DND-41 (cell line): ENCODE measurements around the gene PPP1R17.

Experiments
- ATAC-seq: fragments of 200-7000 bp; cut with Tn5 transposase; 3 replicates; pipeline ENCODE4 v1.9.1; 2021; ENCODE audit warnings: low read depth; ENCODE audit not compliant: insufficient read depth
- DNase-seq: peaks from one replicate; pipeline ENCODE4 v3.0.0-alpha.2; 2020
- H2AFZ ChIP-seq: 2 replicates; pipeline ENCODE4 v1.6.0; 2012; ENCODE audit warnings: low read depth, low read length
- H3K27ac ChIP-seq: 2 replicates; pipeline ENCODE4 v1.5.1; 2012; ENCODE audit warnings: low read length, inconsistent platforms
- H3K27me3 ChIP-seq: fragments of 200-600 bp; sonication (generic); 2 replicates; pipeline ENCODE4 v1.6.0; 2012; ENCODE audit warnings: low read length, mild to moderate bottlenecking, inconsistent platforms; ENCODE audit not compliant: insufficient read depth, poor library complexity
- H3K36me3 ChIP-seq: 2 replicates; pipeline ENCODE4 v1.5.1; 2012; ENCODE audit warnings: low read length, inconsistent platforms; ENCODE audit not compliant: insufficient read depth
- H3K4me1 ChIP-seq: 2 replicates; pipeline ENCODE4 v1.5.1; 2012; ENCODE audit warnings: mild to moderate bottlenecking, low read length; ENCODE audit not compliant: insufficient read depth
- H3K4me2 ChIP-seq: 2 replicates; pipeline ENCODE4 v1.6.0; 2012; ENCODE audit warnings: mild to moderate bottlenecking, moderate library complexity, low read length, inconsistent platforms; ENCODE audit not compliant: insufficient read depth
- H3K4me3 ChIP-seq, 2 experiments: fragments of 200-600 bp in 1 of 2; shearing (Covaris generic) in 1 of 2; 2 replicates each; pipeline ENCODE4 v1.5.1; 2012 to 2016; ENCODE audit warnings: inconsistent platforms in 2 of 2, low read length in 2 of 2, mild to moderate bottlenecking in 2 of 2, low read depth in 1 of 2, moderate library complexity in 1 of 2
- H3K79me2 ChIP-seq: 2 replicates; pipeline ENCODE4 v1.6.0; 2012; ENCODE audit warnings: low read length, inconsistent platforms; ENCODE audit not compliant: insufficient read depth
- H3K9ac ChIP-seq: 2 replicates; pipeline ENCODE4 v1.6.0; 2012; ENCODE audit warnings: low read depth, mild to moderate bottlenecking, inconsistent platforms, low read length, moderate library complexity
- H3K9me3 ChIP-seq: 2 replicates; pipeline ENCODE4 v1.5.1; 2012; ENCODE audit warnings: low read length, moderate library complexity, mild to moderate bottlenecking, inconsistent platforms; ENCODE audit not compliant: insufficient read depth, severe bottlenecking
- H4K20me1 ChIP-seq: 2 replicates; pipeline ENCODE4 v1.6.0; 2012; ENCODE audit warnings: low read length; ENCODE audit not compliant: insufficient read depth
- EZH2 ChIP-seq: IDR thresholded peaks from 3 replicates; pipeline ENCODE4 v1.6.1; 2012; ENCODE audit warnings: borderline replicate concordance, low read depth, mild to moderate bottlenecking, moderate library complexity, low read length, inconsistent platforms; ENCODE audit not compliant: severe bottlenecking
- TF ChIP-seq, protein P1 (sequence below): IDR thresholded peaks from 2 replicates; pipeline ENCODE4 v1.5.1; 2012; ENCODE audit warnings: borderline replicate concordance, low read length, moderate library complexity, mild to moderate bottlenecking; ENCODE audit not compliant: poor library complexity, severe bottlenecking; ENCODE audit errors: extremely low read depth

Gene PPP1R17

DNA sequence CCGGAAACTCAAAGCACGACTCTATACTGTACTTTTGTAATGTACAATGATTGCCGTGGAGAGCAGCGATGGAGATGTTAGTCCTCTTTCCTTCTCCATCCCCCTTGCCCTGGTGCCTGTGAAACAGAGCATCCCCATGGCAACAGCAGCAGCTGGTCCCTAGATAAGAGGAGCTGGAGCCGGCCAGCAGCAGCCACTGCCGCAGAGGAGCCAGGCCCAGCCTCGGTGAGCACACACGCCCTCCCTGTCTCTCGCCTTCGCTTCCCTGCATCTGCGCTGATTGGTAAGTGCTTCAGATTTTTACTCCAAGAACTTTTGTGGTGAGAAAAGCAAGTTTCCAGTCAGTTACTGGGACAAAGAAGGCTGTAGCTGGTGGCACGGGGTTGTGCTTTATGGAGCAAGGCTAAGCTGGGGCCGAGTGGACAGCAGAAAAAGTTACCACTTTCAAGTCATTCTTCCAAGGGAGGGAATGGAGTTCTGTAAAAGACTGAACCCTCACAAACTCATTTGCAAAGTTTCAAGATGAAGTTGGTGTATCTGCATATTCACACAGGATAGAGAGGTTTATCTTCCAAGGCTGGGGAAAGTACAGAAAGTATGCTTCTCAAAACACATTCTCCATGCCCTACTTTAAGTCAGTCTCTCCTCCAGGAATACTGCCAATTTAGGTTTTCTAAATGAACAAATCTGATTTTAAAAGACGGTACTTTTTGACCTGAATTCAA is at the start of gene PPP1R17:
Gene PPP1R17 (plus strand): TSS at position 192 of the 725 bp plus-strand sequence. CDS start 5,227 bp downstream, outside the sequence.
- Histone ChIP-seq H3K9ac (no peak within 1 kb of the TSS), H3K4me3 (no peak within 1 kb of the TSS), H3K27ac (no peak within 1 kb of the TSS), H3K9me3 (no peaks in the 10 kb centered on the region), H4K20me1 (no peaks in the 10 kb centered on the region), H2AFZ (no peak within 1 kb of the TSS), H3K4me2 (no peak within 1 kb of the TSS), H3K27me3 (peaks cover 2% of the 10 kb centered on the region), H3K79me2 (no peaks in the 10 kb centered on the region), H3K36me3 (no peaks in the 10 kb centered on the region), H3K4me1 (no peaks in the 10 kb centered on the region)
- TF ChIP-seq, protein P1, sequence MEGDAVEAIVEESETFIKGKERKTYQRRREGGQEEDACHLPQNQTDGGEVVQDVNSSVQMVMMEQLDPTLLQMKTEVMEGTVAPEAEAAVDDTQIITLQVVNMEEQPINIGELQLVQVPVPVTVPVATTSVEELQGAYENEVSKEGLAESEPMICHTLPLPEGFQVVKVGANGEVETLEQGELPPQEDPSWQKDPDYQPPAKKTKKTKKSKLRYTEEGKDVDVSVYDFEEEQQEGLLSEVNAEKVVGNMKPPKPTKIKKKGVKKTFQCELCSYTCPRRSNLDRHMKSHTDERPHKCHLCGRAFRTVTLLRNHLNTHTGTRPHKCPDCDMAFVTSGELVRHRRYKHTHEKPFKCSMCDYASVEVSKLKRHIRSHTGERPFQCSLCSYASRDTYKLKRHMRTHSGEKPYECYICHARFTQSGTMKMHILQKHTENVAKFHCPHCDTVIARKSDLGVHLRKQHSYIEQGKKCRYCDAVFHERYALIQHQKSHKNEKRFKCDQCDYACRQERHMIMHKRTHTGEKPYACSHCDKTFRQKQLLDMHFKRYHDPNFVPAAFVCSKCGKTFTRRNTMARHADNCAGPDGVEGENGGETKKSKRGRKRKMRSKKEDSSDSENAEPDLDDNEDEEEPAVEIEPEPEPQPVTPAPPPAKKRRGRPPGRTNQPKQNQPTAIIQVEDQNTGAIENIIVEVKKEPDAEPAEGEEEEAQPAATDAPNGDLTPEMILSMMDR: no peak
- no peak for TF ChIP-seq EZH2
- no peak for ATAC-seq
- no peak for DNase-seq

DNA sequence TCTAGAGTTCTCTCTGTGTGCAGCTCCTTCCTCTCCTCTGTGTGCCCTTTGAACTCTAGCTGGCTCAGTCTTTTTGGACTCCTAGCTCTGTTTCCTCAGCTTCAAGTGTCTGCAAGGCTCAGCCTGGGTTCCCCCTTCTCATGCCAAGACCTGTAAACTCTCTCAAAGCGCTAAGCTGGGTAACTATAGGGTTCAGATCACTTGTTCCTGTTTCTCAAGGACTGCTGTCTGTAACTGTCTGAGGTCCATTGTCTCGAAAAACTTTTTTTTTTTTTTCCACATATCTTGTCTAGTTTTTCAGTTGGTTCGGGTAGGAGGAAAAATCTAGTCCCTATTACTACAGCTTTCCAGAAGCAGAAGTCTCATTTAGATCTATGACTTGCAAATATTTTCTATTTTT is 46.6 kb upstream of the PPP1R17 start:
- Histone ChIP-seq H3K9ac (no peak overlapping the region), H3K4me1 (no peaks in the 10 kb centered on the region), H4K20me1 (no peaks in the 10 kb centered on the region), H3K4me2 (no peak overlapping the region), H3K9me3 (no peaks in the 10 kb centered on the region), H3K27me3 (no peaks in the 10 kb centered on the region), H3K36me3 (no peaks in the 10 kb centered on the region), H2AFZ (no peak overlapping the region), H3K79me2 (no peaks in the 10 kb centered on the region), H3K4me3 (no peak overlapping the region), H3K27ac (no peak overlapping the region)
- DNase-seq (no peak), ATAC-seq (no peak)
- TF ChIP-seq EZH2: no peak
- TF ChIP-seq, protein P1: no peak

DNA sequence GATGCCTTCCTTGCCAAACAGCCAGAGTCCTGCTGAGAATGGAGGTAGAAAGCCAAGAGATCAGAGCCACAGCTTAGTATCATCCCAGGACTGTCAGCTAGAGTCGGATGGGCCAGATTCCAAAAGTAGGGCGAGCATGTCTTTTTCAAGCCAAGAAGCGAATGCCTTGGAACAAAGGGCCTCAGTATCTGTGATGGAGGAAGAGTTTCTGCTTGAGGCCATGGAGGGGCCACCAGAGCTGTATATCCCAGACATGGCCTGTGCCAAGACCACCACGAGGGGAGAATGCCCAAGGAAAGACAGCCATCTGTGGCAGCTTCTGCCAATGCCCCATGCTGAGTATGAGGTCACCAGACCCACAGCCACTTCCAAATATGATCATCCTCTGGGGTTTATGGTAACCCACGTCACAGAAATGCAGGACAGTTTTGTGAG is 44.3 kb upstream of the PPP1R17 start:
- Histone ChIP-seq H4K20me1 (no peaks in the 10 kb centered on the region), H2AFZ (no peak overlapping the region), H3K79me2 (no peaks in the 10 kb centered on the region), H3K4me2 (no peak overlapping the region), H3K4me1 (no peaks in the 10 kb centered on the region), H3K36me3 (no peaks in the 10 kb centered on the region), H3K4me3 (no peak overlapping the region), H3K9ac (no peak overlapping the region), H3K27me3 (peaks cover 2% of the 10 kb centered on the region), H3K27ac (no peak overlapping the region), H3K9me3 (no peaks in the 10 kb centered on the region)
- DNase-seq: no peak
- no peak for TF ChIP-seq EZH2
- TF ChIP-seq, protein P1: no peak
- no peak for ATAC-seq
